IMR-90 (cell line): ENCODE results near the gene AK2. TPM values are rescaled to one million over a fixed set of nuclear protein-coding genes. Genes with fewer than 3 reads are reported as not detected.

Source experiments
- ATAC-seq: fragments of 200-7000 bp; cut with Tn5 transposase; 2 replicates; pipeline ENCODE4 v1.9.1; 2020; ENCODE audit warnings: low read depth, mild to moderate bottlenecking, moderate library complexity
- BruUV-seq: library from RNA; stranded (reverse); fragments of 400-500 nt; replicated peaks from 2 replicates; lab custom pipeline; 2021; lab: Mats Ljungman, UMichigan
- CTCF ChIA-PET: fragments of 300-600 bp; formaldehyde crosslinking; extraction: SDS; loops from one replicate; lab custom pipeline; 2021; ENCODE audit warnings: antibody characterized with exemption; lab: Yijun Ruan, JAX
- POLR2A ChIA-PET: fragments of 300-600 bp; sonication (Branson Sonifier 250); formaldehyde crosslinking; loops from one replicate; lab custom pipeline; 2022; ENCODE audit warnings: antibody characterized with exemption; ENCODE audit not compliant: unreplicated experiment; lab: Charles Lee
- DNase-seq: peaks from one replicate; pipeline ENCODE4 v3.0.0; 2013
- H2AFZ ChIP-seq: replicated peaks from 2 replicates; pipeline ENCODE3; 2013; ENCODE audit warnings: low read length, mild to moderate bottlenecking; ENCODE audit not compliant: poor library complexity
- H2AK5ac ChIP-seq: 2 replicates; pipeline ENCODE4 v1.6.1; 2013; ENCODE audit warnings: low read depth, low read length, inconsistent platforms
- H2AK9ac ChIP-seq: replicated peaks from 2 replicates; pipeline ENCODE3; 2013; ENCODE audit warnings: mild to moderate bottlenecking, low read depth, low read length, moderate library complexity; ENCODE audit not compliant: poor library complexity
- H2BK120ac ChIP-seq: 2 replicates; pipeline ENCODE4 v1.6.1; 2013; ENCODE audit warnings: low read depth, low read length, inconsistent platforms
- H2BK15ac ChIP-seq: 3 replicates; pipeline ENCODE4 v1.6.1; 2013; ENCODE audit warnings: low read depth, low read length, inconsistent platforms
- H2BK20ac ChIP-seq: 2 replicates; pipeline ENCODE4 v1.6.1; 2013; ENCODE audit warnings: low read depth, mild to moderate bottlenecking, inconsistent platforms, low read length, moderate library complexity
- H2BK5ac ChIP-seq: 2 replicates; pipeline ENCODE4 v1.6.1; 2013; ENCODE audit warnings: mild to moderate bottlenecking, low read depth, low read length, inconsistent platforms; ENCODE audit not compliant: poor library complexity, severe bottlenecking
- H3K14ac ChIP-seq: replicated peaks from 2 replicates; pipeline ENCODE4 v1.6.1; 2013; ENCODE audit warnings: low read depth, low read length, inconsistent platforms
- H3K18ac ChIP-seq: 2 replicates; pipeline ENCODE4 v1.6.1; 2013; ENCODE audit warnings: low read depth, low read length, control low read depth
- H3K23ac ChIP-seq: 2 replicates; pipeline ENCODE4 v1.6.1; 2013; ENCODE audit warnings: low read depth, low read length, inconsistent platforms
- H3K27ac ChIP-seq: 2 replicates; pipeline ENCODE4 v1.5.1; 2013; ENCODE audit warnings: mild to moderate bottlenecking, control low read depth, low read length; ENCODE audit not compliant: insufficient read depth
- H3K27me3 ChIP-seq: 2 replicates; pipeline ENCODE4 v1.6.1; 2013; ENCODE audit warnings: low read length; ENCODE audit not compliant: control insufficient read depth, insufficient read depth
- H3K36me3 ChIP-seq: 2 replicates; pipeline ENCODE4 v1.6.1; 2013; ENCODE audit warnings: low read length, mixed read lengths; ENCODE audit not compliant: control insufficient read depth, insufficient read depth
- H3K4ac ChIP-seq: 2 replicates; pipeline ENCODE4 v1.6.1; 2013; ENCODE audit warnings: low read depth, low read length, inconsistent platforms
- H3K4me1 ChIP-seq: 2 replicates; pipeline ENCODE4 v1.6.1; 2013; ENCODE audit warnings: low read length, mixed read lengths; ENCODE audit not compliant: control insufficient read depth, insufficient read depth
- H3K4me2 ChIP-seq: 2 replicates; pipeline ENCODE4 v1.6.1; 2013; ENCODE audit warnings: low read depth, mild to moderate bottlenecking, control low read depth, low read length, moderate library complexity
- H3K4me3 ChIP-seq: 2 replicates; pipeline ENCODE4 v1.5.1; 2013; ENCODE audit warnings: low read depth, mild to moderate bottlenecking, control low read depth, low read length, moderate library complexity; ENCODE audit not compliant: insufficient read depth
- H3K56ac ChIP-seq: 2 replicates; pipeline ENCODE4 v1.6.1; 2013; ENCODE audit warnings: low read length, inconsistent platforms; ENCODE audit not compliant: insufficient read depth; ENCODE audit errors: extremely low read depth
- H3K79me1 ChIP-seq, 2 experiments: 2 replicates each; pipeline ENCODE4 v1.6.1; 2013; ENCODE audit warnings: low read length in 2 of 2, inconsistent platforms in 1 of 2, low read depth in 1 of 2
- H3K9ac ChIP-seq: 2 replicates; pipeline ENCODE4 v1.6.1; 2013; ENCODE audit warnings: low read depth, low read length, control low read depth
- H3K9me1 ChIP-seq: 2 replicates; pipeline ENCODE4 v1.6.1; 2013; ENCODE audit warnings: low read length, inconsistent platforms; ENCODE audit not compliant: insufficient read depth
- H3K9me3 ChIP-seq: 2 replicates; pipeline ENCODE4 v1.6.1; 2013; ENCODE audit warnings: low read length; ENCODE audit not compliant: control insufficient read depth, insufficient read depth
- H4K20me1 ChIP-seq: 2 replicates; pipeline ENCODE4 v1.6.1; 2013; ENCODE audit warnings: low read length, inconsistent platforms; ENCODE audit not compliant: insufficient read depth
- H4K5ac ChIP-seq: 2 replicates; pipeline ENCODE4 v1.6.1; 2013; ENCODE audit warnings: mild to moderate bottlenecking, low read depth, low read length, control low read depth
- H4K8ac ChIP-seq, 2 experiments: 2 replicates each; pipeline ENCODE4 v1.6.1; 2013; ENCODE audit warnings: low read depth in 2 of 2, low read length in 2 of 2, control low read depth in 1 of 2, inconsistent platforms in 1 of 2
- H4K91ac ChIP-seq: 2 replicates; pipeline ENCODE4 v1.6.1; 2013; ENCODE audit warnings: low read depth, low read length, inconsistent platforms; ENCODE audit not compliant: insufficient read depth
- BHLHE40 ChIP-seq: fragments of 150-350 bp; IDR thresholded peaks from 2 replicates; pipeline ENCODE4 v1.6.1; 2016; ENCODE audit warnings: mild to moderate bottlenecking, low read depth, low read length
- CEBPB ChIP-seq: IDR thresholded peaks from 2 replicates; pipeline ENCODE4 v1.6.1; 2012; ENCODE audit warnings: low read depth, low read length, improper control_type of control experiment
- CHD1 ChIP-seq: IDR thresholded peaks from 2 replicates; pipeline ENCODE4 v1.6.1; 2012; ENCODE audit warnings: low read depth, low read length, improper control_type of control experiment
- FOS ChIP-seq: fragments of 150-350 bp; IDR thresholded peaks from 2 replicates; pipeline ENCODE4 v1.6.1; 2016; ENCODE audit warnings: low read depth, low read length
- MAFK ChIP-seq: IDR thresholded peaks from 2 replicates; pipeline ENCODE4 v1.6.1; 2012; ENCODE audit warnings: low read depth, low read length, improper control_type of control experiment
- MAZ ChIP-seq: IDR thresholded peaks from 2 replicates; pipeline ENCODE4 v1.6.1; 2012; ENCODE audit warnings: low read depth, mild to moderate bottlenecking, low read length, improper control_type of control experiment, moderate library complexity, borderline replicate concordance
- MXI1 ChIP-seq: IDR thresholded peaks from 2 replicates; pipeline ENCODE4 v1.6.1; 2012; ENCODE audit warnings: low read depth, mild to moderate bottlenecking, low read length, moderate library complexity, borderline replicate concordance
- NFE2L2 ChIP-seq: fragments of 150-350 bp; IDR thresholded peaks from 2 replicates; pipeline ENCODE4 v1.6.1; 2016; ENCODE audit warnings: low read depth, mild to moderate bottlenecking, low read length
- POLR2A ChIP-seq: IDR thresholded peaks from 2 replicates; pipeline ENCODE4 v1.6.1; 2012; ENCODE audit warnings: mild to moderate bottlenecking, low read depth, low read length
- RAD21 ChIP-seq: IDR thresholded peaks from 2 replicates; pipeline ENCODE4 v1.6.1; 2012; ENCODE audit warnings: low read length, improper control_type of control experiment
- RCOR1 ChIP-seq: IDR thresholded peaks from 2 replicates; pipeline ENCODE4 v1.6.1; 2012; ENCODE audit warnings: mild to moderate bottlenecking, low read length, improper control_type of control experiment; ENCODE audit not compliant: insufficient replicate concordance
- RFX5 ChIP-seq: IDR thresholded peaks from 2 replicates; pipeline ENCODE4 v1.8.0; 2012; ENCODE audit warnings: low read depth, mild to moderate bottlenecking, low read length, moderate library complexity
- SMC3 ChIP-seq: fragments of 150-350 bp; IDR thresholded peaks from 2 replicates; pipeline ENCODE4 v1.6.1; 2016; ENCODE audit warnings: low read depth, mild to moderate bottlenecking, antibody characterized with exemption, low read length, moderate library complexity
- WGBS, 2 experiments: methylation state at CpG; one replicate each; pipeline versions ENCODE4 v1.1.5 to v1.1.7; 2013; ENCODE audit warnings: missing lambda C conversion rate in 2 of 2; ENCODE audit not compliant: insufficient read length in 1 of 2; ENCODE audit errors: extremely low coverage in 2 of 2; 5-methylcytosine and 5-hydroxymethylcytosine counted together
- dilution Hi-C: fragments of 300-500 bp; cut with HindIII; formaldehyde crosslinking; loops from one replicate; pipeline ENCODE4 v1.14.3; 2018; ENCODE audit warnings: low sequenced_read_pairs; ENCODE audit not compliant: unreplicated experiment
- in situ Hi-C: fragments of 300-500 bp; cut with MboI; formaldehyde crosslinking; loops from 3 replicates; pipeline ENCODE4 v1.14.3; 2019; ENCODE audit warnings: low sequenced_read_pairs, inconsistent platforms, mixed read lengths
- intact Hi-C: fragments of 100-400 bp; cut with micrococcal nuclease; formaldehyde crosslinking; loops from 2 replicates; pipeline ENCODE4 v1.10.0; 2022
- polyA plus RNA-seq, 3 experiments: library from polyadenylated mRNA; depleted of rRNA; stranded (reverse); fragments of >200 nt; gene quantifications; 2 replicates each; pipeline ENCODE4 v1.2.3, GENCODE V29; 2012; ENCODE audit warnings: low replicate concordance in 1 of 3
- total RNA-seq: library from RNA; depleted of rRNA; stranded (reverse); fragments of >200 nt; gene quantifications from 2 replicates; pipeline ENCODE4 v1.2.3, GENCODE V29; 2012
- TF ChIP-seq, protein P1 (sequence below): conservative IDR thresholded peaks from 2 replicates; pipeline ENCODE4 v1.5.1; 2012; ENCODE audit warnings: mild to moderate bottlenecking, low read depth, low read length, improper control_type of control experiment
- TF ChIP-seq, protein P2 (sequence below): fragments of 150-350 bp; IDR thresholded peaks from 2 replicates; pipeline ENCODE4 v1.6.1; 2017; ENCODE audit warnings: mild to moderate bottlenecking, antibody characterized with exemption, low read length, low read depth
- TF ChIP-seq, protein P3 (sequence below): fragments of 150-350 bp; IDR thresholded peaks from 2 replicates; pipeline ENCODE4 v1.6.1; 2016; ENCODE audit warnings: low read depth, mild to moderate bottlenecking, low read length, moderate library complexity, borderline replicate concordance

AK2 gene
- total and polyA plus RNA-seq, 2 of the 4 experiments (the other 2 are of a cell fraction): 118 to 203 TPM

DNA sequence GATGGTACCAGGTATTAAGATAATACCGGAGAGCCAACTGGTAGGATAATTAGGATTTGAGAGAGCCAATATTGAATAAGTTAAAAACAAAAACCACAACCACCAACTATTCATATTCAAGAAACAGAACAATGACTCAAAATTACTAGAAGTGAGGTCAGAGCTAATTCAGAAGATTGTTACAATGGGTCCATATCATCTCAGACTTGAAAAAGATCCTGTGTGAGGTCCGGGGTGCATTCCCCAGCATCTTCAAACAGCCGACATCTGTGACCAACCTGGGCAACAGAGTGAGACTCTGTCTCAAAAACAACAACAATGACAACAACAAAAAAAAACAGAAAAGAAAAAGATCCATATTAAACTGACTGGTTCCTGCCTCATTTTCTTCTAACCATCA, 18.6 kb downstream of the AK2 start:
- Histone ChIP-seq H4K20me1 (no peaks in the 10 kb centered on the region), H3K27me3 (no peaks in the 10 kb centered on the region), H3K9me3 (no peaks in the 10 kb centered on the region), H3K18ac (no peak overlapping the region), H4K8ac (no peak overlapping the region), H3K4me3 (no peak overlapping the region), H3K9ac (no peak overlapping the region), H2BK120ac (no peak overlapping the region), H3K4me2 (no peak overlapping the region), H3K79me1 (peaks cover 10 to 11% of the 10 kb centered on the region in 2 experiments; a peak in 3 of 4 replicates), H4K5ac (no peak overlapping the region), H3K56ac (no peak overlapping the region), H3K36me3 (peaks cover 49% of the 10 kb centered on the region), H3K4me1 (no peaks in the 10 kb centered on the region), H4K91ac (no peak overlapping the region), H2BK15ac (no peak overlapping the region), H2AK5ac (no peak overlapping the region), H3K14ac (no peak overlapping the region), H2AK9ac (no peak overlapping the region), H3K23ac (no peak overlapping the region), H3K4ac (no peak overlapping the region), H2BK20ac (no peak overlapping the region), H2BK5ac (no peak overlapping the region), H3K27ac (no peak overlapping the region), H3K9me1 (peaks cover 3% of the 10 kb centered on the region; the same call in 1 of the 2 replicates), H2AFZ (no peak overlapping the region)
- dilution Hi-C loops (no loop called here), in situ Hi-C loops (no loop called here), intact Hi-C loops (no loop called here)
- ChIA-PET POLR2A (no interaction called here), CTCF (no interaction called here)
- ATAC-seq (no peak), DNase-seq (no peak)
- no TSS peak for BruUV-seq
- TF ChIP-seq MXI1 (no peak), POLR2A (no peak), BHLHE40 (no peak), CEBPB (no peak), FOS (no peak), RAD21 (no peak), MAFK (no peak), CHD1 (no peak), NFE2L2 (no peak), MAZ (no peak), RCOR1 (no peak), SMC3 (no peak), RFX5 (no peak)
- TF ChIP-seq, protein P1, sequence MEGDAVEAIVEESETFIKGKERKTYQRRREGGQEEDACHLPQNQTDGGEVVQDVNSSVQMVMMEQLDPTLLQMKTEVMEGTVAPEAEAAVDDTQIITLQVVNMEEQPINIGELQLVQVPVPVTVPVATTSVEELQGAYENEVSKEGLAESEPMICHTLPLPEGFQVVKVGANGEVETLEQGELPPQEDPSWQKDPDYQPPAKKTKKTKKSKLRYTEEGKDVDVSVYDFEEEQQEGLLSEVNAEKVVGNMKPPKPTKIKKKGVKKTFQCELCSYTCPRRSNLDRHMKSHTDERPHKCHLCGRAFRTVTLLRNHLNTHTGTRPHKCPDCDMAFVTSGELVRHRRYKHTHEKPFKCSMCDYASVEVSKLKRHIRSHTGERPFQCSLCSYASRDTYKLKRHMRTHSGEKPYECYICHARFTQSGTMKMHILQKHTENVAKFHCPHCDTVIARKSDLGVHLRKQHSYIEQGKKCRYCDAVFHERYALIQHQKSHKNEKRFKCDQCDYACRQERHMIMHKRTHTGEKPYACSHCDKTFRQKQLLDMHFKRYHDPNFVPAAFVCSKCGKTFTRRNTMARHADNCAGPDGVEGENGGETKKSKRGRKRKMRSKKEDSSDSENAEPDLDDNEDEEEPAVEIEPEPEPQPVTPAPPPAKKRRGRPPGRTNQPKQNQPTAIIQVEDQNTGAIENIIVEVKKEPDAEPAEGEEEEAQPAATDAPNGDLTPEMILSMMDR: no peak
- TF ChIP-seq, protein P2, sequence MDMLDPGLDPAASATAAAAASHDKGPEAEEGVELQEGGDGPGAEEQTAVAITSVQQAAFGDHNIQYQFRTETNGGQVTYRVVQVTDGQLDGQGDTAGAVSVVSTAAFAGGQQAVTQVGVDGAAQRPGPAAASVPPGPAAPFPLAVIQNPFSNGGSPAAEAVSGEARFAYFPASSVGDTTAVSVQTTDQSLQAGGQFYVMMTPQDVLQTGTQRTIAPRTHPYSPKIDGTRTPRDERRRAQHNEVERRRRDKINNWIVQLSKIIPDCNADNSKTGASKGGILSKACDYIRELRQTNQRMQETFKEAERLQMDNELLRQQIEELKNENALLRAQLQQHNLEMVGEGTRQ: no peak
- TF ChIP-seq, protein P3, sequence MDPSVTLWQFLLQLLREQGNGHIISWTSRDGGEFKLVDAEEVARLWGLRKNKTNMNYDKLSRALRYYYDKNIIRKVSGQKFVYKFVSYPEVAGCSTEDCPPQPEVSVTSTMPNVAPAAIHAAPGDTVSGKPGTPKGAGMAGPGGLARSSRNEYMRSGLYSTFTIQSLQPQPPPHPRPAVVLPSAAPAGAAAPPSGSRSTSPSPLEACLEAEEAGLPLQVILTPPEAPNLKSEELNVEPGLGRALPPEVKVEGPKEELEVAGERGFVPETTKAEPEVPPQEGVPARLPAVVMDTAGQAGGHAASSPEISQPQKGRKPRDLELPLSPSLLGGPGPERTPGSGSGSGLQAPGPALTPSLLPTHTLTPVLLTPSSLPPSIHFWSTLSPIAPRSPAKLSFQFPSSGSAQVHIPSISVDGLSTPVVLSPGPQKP: no peak
- 100% methylated on average over 2 of the region's 3 CpGs; no CpG with 5 or more reads in 1 of the 2 experiments for WGBS, 2 experiments
